Activated CD4-positive, CD25-positive, alpha-beta regulatory T cell treated with anti-CD3 and anti-CD28 coated beads, Interleukin-2, amount 50 U/mL, for 16 hours (primary cell): ENCODE data around the gene TMEM14B.
A peak's percentile ranks its signal among the peaks of the same experiment; 100 is the strongest.
"Not testable (repeated sequence)": the region's sequence is repeated elsewhere in the genome, so short reads cannot be mapped to it uniquely, and the experiment has no call there.

ENCODE experiments used
- DNase-seq: peaks from one replicate; pipeline ENCODE4 v3.0.0-alpha.2; 2020; ENCODE audit warnings: low read depth, low spot score

The TMEM14B gene

DNA sequence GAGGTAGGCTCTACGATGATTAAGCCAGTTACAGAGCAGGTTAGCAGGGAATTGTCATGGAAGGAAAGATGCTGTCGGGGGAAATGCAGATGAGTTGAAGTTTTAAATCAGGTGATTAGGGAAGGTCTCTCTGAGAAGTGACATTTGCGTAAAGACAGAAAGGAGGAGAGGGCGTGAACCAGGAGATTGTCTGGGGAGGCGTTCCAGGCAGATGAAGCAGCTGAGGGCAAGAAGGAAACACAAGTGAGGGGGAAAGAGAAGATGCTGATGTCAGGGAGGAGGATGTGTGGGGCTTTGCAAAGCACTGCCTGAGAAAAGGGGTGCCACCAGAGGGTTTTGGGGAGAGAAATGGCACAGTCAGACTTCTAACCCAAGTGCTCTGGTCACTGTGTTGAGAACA is 2.5 kb upstream of the TMEM14B start:
- DNase-seq: no peak

DNA sequence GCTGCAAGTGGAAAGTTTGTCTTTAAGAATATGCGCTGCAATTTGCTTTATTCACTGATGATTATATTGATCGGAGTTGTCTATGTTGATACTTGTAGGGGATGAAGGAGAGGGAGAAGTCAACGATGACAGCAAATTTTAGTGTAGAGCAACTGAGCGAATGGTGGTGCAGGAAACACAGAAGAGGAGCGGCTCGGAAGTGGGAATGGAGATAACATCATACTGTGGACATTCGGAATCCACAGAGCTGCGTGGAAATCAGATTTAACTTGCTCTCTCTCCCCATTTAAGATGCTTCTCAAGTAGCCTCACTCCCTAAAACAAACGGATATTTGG is 722 bp upstream of the TMEM14B start:
- DNase-seq: no peak

DNA sequence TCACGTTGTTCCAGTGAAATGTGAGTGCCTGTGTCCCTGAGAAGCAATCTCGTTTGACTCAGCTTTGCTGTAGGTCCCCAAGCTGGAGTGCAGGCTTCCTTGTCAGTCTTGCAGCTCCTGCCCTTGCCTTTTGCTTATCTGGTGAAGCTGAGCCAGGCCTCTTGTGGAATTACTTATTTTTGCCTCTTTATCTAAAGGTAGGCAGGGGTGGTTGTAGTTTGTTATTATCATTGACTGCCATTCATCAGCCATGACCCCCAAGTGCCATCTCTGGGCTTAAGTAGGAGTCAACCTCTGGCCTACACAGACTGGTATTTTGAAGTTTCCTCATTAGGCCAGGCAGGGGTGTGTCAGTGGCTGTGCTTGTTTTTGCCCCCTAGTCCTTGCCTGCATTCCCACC is 2.1 kb downstream of the TMEM14B start:
- DNase-seq: no peak

DNA sequence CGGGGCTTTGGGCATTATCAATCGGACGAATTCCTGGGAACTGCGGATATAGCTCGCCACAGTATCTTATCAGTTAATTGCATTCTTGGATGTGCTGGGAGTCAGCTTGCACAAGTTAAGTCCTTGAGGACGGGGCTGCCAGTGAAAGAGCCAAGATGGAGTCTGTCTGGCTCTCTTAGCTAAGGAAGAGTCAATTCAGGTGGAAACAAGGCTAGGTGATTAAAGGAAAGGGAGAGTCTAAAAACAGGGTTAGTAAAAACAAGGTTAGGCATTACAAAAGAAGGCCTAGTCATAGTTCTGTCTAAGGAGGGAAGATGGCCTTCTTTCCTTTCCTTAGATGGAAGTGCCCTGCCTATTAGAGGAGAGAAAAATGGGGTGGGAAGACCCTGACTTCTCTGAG is 3.0 kb downstream of the TMEM14B start:
- DNase-seq: not testable (repeated sequence)

DNA sequence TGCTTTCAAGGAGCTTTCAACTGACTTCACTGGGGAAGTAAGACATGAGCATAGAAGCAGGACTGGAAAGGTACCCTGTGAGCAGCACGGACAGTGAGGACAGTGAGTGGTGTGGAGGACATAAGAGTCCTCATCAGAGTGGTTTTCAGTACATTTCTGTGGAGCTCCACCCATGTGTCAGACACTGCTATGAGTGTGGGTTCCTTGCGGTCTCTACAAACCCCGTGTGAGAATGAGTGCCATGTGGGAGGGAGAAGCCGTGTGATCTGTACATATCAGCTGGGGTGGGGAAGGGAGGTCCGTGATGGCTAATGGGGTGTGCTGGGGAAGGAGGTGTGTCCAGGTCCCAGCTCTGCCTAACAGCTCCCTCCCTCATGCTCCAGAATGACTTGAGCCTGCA is 4.2 kb downstream of the TMEM14B start:
- not testable (repeated sequence) for DNase-seq

DNA sequence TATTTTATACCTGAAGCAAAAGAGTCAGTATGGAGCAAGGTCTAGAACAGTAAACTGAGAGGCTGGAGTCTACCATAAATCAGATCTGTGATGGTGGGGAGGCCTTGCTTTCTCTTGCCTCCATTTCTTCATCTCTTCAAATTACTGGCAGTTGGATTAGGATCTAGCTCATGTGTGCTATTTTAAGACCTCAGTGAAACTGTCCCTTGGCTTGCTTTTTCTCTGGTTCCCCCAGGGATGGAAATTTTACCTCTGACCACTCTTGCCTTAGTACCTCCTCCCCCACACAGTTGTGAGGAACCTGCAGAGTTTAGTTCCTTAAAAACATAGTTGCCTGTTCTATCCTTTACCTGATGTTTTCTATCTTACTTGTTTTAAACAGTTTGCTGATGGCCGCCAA is 8.5 kb downstream of the TMEM14B start:
- DNase-seq: no peak

DNA sequence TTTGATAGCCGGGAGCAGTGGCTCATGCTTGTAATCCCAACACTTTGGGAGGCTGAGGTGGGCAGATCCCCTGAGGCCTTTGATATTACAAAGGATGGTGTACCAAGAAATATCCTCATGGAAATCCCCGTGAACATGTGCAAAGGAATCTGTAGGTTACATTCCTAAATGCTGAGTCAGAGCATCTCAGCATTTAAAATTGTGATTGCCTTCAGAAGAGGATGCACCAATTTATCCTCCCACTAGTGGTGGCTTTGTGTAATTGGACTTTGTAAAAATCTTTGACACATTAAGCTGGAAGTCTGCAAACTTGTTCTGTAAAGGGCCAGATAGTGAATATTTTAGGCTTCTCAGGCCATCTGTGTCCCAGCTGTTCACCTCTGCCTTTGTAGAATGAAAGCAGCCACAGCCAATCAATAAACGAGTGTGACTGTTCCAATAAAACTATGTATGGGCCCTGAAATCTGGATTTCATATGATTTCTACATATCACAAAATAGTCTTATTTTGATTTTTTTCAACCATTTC is 11.8 kb downstream of the TMEM14B start:
- no peak for DNase-seq

DNA sequence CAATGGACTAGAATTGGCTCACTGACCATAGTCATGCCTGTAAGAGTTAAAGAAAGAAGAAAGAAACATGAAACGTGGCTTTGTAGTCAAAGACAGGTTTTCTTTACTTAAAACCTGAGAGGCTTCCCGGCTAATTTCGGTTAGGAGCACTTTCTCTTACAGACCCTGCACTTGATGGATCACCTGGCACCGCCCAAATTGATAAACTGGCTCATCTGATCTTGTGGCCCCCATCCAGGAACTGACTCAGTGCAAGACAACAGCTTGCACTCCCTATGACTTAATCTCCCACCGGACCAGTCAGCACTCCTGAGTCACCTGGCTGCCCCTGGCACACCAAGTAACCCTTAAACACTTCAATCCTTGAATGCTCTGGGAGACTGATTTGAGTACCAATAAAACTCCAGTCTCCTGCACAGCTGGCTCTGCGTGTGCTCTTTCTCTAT is 12.3 kb downstream of the TMEM14B start:
- DNase-seq: no peak

DNA sequence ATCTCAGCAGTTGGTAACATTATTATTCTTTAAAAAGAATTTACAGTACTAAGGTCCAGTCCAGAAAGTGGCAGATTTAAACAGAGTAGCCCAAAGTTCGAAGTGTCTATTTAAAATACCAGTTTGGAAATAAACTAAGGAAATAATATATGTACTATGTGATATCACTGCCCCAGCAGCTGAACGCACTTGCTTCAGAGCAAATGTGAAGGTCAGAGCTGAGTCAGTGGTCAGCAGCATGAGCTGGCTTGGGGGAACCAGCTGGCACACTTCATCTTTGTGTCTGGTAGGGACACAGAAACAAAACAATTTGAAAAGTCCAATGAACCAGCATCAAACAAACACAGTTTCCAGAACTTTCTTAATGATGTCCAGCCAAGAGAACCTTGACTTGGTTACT is 15.4 kb downstream of the TMEM14B start:
- DNase-seq: no peak

DNA sequence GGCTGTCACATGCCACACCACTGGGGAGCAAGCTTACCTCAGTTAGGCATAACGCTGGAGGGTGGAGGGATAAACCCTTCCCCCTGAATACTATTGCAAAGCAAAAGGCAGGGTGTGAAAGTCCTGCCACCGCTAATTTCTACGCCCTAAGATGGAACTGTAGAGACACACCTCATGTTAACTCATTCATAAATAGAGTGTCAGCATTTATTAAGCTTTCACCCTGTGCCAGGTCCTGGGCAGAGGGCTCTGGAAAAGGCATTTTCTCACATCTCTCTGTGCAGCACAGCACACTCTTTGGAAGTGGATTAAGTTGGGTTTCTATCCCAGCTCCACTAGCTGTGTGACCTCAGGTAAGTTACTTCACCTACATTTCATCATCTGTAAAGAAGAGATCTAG is 21.8 kb downstream of the TMEM14B start:
- DNase-seq: no peak

DNA sequence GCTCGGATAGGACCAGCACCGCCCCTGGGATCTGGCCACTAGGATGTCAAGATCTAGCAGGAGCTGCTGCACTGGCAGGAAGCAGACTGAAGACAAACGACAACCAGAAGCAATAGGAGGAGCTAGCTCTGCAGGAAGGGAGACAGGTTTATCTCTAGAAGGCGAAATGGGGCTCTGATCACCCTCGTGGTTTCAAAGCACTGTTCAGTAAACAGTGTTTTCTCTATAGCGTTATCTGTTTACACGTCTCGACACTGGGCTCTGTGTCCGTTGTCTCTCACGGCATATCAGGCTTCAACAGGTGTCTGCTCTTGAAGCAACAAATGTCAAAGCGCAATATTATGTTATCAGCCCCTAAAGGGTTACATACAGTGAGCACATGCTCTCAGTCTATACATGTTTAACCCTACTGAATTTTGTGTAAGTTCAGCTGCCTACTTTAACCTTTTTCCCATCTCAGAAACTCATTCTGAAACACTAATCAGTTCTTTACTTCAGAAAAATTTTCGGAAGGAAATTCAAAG is 23.8 kb downstream of the TMEM14B start:
- no peak for DNase-seq

DNA sequence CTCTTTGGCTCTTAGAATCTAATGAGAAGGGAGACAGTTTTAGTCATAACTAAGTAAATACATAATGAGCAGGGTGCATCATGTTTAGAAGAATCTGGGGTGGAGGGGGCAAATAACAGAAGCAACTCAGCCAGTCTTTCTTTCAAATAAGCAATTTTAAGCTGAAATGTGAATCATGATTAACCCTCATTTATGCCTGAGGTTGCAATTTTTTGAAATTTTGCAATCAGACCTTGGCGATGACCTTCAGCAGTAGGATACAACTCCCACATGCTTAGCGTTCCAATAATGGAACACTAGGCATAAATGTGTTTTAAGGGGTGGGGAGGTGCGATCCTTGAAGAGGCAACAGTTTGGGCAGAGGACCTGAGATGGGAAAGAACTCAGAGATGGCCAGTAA is 30.6 kb downstream of the TMEM14B start:
- DNase-seq: no peak

DNA sequence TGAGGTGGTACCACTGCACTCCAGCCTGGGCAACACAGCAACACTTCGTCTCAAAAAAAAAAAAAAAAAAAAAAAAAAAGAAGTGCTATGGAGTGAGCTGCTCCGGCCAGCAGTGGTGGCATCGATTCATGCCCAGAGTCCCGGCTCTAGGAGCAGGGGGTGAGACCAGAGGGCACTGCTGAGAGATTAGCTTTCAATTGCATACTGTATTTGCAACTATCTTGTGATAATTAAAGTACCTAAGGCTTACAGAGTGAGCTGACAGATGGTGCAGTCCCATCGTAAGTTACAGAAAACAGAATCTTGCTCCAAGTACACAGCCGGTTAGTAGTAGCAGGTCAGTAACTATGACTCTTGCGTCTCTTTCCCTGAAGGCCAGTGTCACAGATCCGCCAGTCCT is 31.5 kb downstream of the TMEM14B start:
- DNase-seq: no peak

DNA sequence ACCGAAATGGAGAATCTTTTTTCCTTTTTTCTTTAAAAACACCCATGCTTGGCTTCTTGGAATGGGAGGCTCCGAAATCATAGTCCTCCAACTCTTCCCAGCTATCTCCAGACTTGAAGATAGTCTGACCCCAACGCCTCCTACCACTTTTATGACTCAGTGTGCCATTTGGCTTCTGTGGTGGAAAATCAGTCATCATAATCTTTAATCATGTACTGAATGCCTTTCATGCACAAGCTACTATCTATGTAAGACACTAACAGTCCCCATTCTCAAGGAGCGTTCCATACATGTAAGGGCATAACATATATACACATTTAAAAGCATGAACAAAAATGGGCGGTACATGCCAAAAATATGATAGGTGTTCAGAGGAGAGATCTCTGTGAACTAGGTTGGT is 44.1 kb downstream of the TMEM14B start:
- no peak for DNase-seq

DNA sequence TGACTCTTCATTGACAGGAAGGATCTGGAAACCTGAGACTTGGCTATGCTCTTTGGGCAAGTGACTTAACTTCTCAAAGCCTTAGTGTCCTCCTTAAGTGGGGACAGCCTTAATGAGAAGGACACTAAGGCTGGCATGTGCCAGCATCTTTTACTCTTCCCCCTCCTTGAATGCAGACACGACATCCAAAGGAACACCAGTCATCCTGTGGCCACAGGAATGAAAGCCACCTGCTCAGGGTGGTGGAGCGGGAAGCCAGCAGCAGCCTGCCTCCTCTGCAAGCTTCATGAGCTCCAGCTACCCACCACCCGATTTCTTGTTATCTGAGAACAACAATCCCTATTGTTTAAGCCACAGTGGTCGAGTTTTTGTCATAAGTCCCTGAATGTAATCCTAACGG is 44.5 kb downstream of the TMEM14B start:
- no peak for DNase-seq

DNA sequence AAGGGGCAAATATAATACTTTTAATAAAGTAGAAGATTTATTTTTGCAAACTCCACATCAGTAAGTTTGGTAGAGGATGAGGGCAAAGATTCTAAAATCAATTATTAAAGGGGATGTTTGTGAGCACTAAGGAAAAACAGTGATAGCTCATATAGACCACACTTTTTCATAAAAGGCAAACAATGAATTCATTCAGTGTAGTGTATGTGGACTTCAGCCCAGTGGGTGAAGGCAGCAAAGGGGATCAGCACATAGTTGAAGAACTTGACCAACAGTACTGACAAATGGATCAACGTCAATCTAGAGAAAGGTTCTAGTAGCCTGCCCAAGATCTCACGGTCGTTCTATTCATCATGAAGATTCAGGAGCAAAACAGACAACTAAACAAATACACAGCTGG is 45.4 kb downstream of the TMEM14B start:
- no peak for DNase-seq

DNA sequence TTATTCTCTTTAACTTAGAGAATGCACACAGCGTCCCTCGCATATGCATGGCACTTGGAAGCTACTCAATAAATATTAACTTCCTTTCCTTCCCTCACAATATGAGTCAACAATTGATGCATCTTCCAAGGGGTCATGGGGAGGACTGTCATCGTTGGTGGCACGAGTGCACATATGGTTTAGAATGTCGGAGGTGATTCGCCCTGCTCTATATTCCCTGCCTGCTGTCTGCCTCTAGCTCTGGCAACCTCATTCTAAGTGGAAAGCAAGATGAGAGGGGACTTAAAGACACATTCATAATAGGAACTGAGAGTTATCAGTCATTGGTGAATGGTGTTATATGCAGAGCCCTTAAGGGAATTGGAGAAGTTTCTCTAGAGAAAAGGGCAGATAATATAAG is 46.1 kb downstream of the TMEM14B start:
- DNase-seq: no peak

DNA sequence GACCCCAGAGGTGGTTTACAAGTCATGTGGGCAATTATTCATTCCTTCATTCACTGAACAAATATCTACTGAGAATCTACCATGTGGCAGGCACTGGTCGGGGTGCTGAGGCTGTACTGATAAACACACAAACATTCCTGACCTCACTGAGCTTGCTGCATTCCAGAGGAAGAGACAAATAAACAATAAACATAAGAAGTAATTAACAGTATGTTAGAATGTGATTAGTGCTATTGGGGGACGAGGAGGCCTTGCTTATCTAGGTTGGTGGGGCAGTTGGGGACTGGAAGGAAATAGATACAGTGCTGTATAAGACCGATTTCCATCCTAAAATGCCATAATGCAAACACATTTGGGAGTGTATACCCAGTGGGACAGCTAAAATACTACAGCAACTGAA is 46.6 kb downstream of the TMEM14B start:
- no peak for DNase-seq

DNA sequence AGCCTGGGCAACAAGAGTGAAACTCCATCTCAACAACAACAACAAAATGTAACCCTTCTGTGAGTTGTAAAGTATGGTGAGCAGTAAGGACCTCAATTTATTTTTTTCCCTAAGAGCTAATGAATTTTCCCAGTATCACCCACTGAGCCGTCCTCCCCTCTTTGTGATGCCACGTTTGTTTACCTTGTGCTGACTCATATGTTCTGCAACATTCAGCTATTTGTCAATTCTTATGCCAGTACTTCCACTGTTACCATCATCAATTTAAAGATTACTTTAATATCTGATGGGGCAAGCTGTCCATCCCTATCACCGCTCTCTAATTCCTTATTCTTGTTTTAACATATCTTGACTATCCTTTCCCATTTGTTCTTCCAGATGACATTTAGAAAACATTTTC is 53.2 kb downstream of the TMEM14B start:
- DNase-seq: no peak

DNA sequence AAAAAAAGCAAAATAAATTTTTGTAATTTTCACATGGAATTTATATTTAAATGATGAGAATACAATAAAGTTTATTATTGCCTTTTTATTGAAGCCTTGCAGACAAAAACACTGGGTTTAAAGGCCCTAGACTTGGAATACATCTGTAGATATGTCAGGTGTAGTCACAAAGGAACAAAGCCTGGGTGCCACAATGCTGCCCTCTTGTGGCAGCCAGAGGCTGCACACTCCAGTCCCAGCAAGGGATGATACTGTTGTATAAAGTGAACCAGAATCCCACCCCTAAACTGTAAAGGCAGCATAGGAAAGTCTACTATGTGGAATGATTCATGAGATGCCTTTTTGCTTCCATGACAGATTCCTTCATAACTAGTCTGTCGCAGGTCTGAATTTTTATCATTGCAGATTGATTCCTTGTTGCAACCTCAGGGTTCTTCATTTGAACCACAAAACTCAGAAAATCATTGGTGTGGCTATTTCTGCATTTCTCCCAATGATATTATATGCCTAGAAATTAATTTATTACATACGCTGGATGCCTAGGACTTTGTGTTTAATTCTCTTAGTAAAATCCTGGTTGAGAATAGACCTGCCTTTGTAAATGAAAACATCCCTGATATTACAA is 53.7 kb downstream of the TMEM14B start:
- peak; percentile 28 for DNase-seq
